K562 treated with DMSO at 1 percent for 24 hours (cell line): ENCODE measurements around the gene TNFRSF17. TPM values are rescaled to one million over a fixed set of nuclear protein-coding genes. Genes with fewer than 3 reads are reported as not detected.

Experiments used
- total RNA-seq: library from RNA; unstranded; fragments of 300-600 nt; gene quantifications from 2 replicates; pipeline ENCODE4 v1.2.3, GENCODE V29; 2022; ENCODE audit warnings: low read depth; ENCODE audit not compliant: insufficient read depth

The TNFRSF17 gene
- not detected in 2 replicates for total RNA-seq

GRCh38 chr16:11964761-11965551 lies at the start of gene TNFRSF17:
TNFRSF17 (plus strand) TSS chr16:11965210; CDS start chr16:11965325, 115 bp downstream.

GRCh38 chr16:11915644-11916523 lies 49.1 kb upstream of the TNFRSF17 start, which contains the start of gene GSPT1:
GSPT1 (minus strand) TSS chr16:11915956; CDS start chr16:11915720, 236 bp downstream.

DNA sequence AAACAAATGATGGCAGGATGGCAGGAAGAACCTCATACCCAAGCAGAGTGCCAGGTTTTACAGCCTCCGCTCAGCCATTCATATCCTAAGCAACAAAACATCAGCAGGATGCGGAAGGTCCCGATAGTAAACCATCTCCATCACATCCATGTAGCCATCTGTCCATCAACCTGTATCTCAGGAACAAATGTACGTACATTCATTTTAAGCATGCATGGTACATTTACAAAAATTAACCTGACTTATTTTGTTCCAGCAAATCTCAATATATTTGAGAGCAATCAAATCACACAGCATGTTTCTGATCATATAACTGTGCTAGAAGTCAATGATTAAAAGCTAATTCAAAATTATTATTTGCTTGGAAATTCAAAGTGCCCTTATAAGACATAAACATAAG lies 23.1 kb upstream of the TNFRSF17 start, which contains the start of gene NPIPB2:
Gene NPIPB2 (minus strand): TSS at position 101 of the 400 bp plus-strand sequence. CDS start 0 bp downstream, at position 101.

Other genes with a start within 250 kb of the TNFRSF17 start
- 59.3 and 61.2 TPM in 2 replicates for gene TXNDC11, start 222.4 kb upstream of the TNFRSF17 start, total RNA-seq
- gene ZC3H7A, start 168.0 kb upstream of the TNFRSF17 start, total RNA-seq, result 18.9 and 22.1 TPM in 2 replicates
- gene RSL1D1, start 113.7 kb upstream of the TNFRSF17 start, total RNA-seq, result 55.6 and 71.9 TPM in 2 replicates
- 61.8 and 65.0 TPM in 2 replicates for gene GSPT1, start 49.3 kb upstream of the TNFRSF17 start, total RNA-seq
- 1.1 TPM in 1 of 2 replicates, not detected in the other for gene NPIPB2, start 23.2 kb upstream of the TNFRSF17 start, total RNA-seq
- 10.4 TPM in 2 replicates for gene SNX29, start 11.5 kb downstream of the TNFRSF17 start, total RNA-seq